GM18511 (cell line): ENCODE data around the gene ACOXL.

ENCODE experiments used
- ATAC-seq: cut with Tn5 transposase; IDR thresholded peaks from one replicate; pipeline ENCODE4 v1.9.1; 2021; ENCODE audit warnings: mild to moderate bottlenecking, moderate library complexity; ENCODE audit not compliant: unreplicated experiment

Gene ACOXL

DNA sequence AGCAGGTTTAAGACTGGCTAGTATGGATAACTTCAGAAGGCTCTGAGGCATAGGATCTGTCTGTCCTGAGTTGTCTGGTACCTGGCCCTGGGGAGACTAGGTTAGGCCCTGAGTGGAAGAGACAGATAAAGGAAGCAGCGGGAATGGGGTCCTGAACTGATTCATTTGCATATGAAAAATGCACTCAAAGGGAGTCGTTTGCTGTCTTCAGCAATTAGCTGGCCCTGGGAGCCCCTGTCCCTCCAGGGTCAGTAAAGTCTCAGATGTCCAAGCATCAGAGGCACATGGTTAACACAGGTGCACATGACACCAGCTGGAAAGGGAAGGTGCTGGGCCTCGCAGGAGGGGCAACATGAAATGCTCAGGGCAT is 172.4 kb downstream of the ACOXL start:
- no peak for ATAC-seq

DNA sequence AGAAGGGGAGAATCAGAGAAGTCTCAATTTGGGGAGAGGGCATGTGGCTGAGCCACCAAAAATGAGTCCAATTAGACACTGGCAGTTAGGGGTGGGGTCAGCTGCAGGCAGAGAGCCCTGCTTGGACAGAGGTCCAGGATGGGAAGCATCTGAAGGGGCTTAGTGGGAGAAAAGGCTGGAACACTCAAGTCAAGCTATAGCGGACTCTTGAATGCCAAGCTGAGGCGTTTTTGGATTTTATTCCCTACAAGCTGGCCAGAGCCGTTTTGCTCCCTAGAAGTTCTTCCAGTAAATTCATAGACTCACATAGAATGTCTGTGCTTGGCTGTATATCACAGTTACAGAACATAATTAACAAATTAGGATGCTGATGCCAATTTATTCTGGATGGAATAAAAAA is 172.8 kb downstream of the ACOXL start:
- no peak for ATAC-seq

DNA sequence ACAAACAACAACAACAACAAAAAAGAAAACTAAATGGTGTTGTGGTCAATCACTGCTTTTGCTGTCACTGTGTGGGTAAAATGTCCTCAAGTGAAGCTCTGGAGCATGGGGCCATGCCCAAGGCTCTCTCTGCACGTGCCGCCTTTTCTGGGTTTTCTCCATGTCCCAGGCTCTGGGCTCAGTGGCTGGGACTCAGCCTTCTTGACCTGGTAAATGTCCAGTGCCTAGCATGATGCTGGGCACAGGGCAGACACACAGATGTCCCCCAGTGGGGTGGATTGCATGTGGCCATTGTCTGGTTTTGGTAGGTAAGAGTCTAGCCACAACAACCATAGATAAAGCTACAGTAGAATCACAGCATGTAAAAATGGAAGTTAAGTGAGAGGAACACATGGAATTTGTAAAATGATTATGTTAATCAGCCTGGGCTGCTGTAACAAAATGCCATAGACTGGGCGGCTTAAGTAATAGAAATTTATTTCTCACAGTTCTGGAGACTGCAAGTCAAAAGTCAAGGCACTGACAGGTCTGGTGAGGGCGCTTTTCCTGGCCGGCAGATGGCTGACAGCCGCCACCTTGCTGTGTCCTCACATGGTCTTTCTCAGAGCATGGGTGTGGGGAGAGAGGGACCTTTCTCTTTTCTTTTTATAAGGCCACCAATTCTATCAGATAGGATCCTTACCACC is 174.4 kb downstream of the ACOXL start:
- ATAC-seq, result no peak

DNA sequence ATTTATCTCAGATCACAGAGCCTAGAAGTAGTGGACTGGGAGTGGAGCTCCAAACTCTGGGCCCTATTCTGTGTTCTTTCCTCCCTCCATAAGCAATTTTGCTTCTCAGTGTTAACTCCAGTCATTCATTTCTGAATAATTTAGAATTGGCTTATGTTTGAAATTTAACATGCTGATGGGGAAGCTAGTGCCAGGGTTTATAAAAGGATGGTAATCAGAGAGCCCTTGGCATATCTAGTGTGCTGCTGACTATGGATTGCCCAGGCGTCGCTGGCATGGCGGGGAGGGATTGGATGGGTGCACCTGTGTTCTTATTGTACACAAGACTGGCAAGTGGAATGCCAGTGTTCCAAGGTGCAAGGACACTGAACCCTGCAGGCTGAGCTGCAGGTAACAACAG is 177.1 kb downstream of the ACOXL start:
- ATAC-seq, result no peak

DNA sequence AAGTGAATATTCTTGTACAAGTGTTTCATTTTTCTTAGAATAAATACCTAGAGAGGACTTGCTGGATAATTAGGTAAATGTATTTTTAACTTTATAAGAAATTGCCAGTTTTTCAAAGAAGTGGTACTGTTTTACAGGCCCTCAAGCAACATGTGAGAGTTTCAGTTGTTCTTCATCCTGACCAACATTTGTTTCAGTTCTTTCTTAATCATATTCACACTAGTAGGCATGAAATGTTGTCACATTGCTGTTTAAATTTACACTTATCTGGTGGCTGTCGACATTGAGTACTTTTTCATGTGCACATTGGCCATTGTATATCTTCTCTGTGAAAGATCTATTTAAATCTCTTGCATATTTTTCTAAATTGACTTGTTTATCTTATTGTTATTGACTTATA is 178.1 kb downstream of the ACOXL start:
- ATAC-seq, result no peak

DNA sequence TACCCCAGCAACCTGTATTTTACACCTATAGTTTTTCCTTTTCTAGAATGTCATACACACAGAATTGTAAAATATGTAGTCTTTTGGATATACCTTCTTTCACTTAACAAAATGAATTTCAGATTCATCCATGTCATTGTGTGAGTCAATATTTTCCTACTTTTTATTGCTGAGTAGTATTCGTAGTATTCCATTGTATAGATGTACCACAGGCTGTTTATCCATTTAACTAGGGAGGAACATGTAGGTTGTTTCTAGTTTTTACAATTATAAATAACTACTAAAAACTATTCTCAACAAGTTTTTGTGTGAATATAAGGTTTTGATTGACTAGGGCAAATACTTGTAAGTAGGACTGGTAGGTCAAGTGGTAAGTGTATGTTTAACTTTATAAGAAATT is 187.4 kb downstream of the ACOXL start:
- ATAC-seq, result no peak

DNA sequence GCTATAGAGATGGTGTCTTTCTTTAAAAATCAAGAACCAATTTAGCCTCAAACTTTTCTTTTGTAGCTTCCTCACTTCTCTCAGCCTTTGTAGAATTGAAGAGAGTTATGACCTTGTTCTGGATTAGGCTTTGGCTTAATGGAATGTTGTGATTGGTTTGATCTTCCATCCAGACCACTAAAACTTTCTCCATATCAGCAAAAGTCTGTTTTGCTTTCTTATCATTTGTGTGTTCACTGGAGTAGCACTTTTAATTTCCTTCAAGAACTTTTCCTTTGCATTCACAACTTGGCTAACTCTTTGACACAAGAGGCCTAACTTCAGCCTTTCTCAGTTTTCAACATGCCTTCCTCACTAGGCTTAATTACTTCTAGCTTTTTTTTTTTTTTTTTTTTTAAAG is 193.1 kb downstream of the ACOXL start:
- no peak for ATAC-seq

DNA sequence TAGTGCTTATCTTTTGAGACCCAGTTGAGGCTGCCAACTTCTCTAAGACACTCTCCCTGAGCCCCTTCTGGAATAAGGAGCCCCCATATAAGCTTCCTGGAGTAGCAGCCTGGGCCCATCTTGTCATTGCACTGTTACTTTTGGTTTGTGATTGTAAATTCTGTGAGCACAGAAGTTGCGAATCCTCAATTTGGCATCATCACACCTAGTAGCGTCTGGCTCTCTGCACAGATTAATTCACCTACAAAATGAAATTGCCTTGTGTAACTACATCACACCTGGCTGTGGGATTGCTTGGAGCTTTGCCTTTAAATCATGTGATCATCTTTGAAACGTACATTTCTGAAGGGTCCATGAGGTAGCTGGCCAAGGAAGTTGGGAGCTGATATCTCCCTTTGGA is 195.2 kb downstream of the ACOXL start:
- ATAC-seq, result no peak

DNA sequence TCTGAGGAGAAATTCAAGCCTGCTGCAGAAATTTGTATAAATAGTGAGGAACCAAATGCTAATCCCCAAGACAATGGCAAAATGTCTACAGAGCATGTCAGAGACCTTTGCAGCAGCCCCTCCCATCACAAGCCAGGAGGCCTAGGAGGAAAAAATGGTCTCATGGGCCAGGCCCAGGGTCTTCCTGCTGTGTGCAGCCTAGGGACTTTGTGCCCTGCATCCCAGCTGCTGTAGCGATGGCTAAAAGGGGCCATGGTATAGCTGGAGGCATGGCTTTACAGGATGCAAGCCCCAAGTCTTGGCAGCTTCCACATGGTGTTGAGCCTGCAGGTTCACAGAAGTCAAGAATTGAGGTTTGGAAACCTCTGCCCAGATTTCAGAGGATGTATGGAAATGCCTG is 197.2 kb downstream of the ACOXL start:
- no peak for ATAC-seq

DNA sequence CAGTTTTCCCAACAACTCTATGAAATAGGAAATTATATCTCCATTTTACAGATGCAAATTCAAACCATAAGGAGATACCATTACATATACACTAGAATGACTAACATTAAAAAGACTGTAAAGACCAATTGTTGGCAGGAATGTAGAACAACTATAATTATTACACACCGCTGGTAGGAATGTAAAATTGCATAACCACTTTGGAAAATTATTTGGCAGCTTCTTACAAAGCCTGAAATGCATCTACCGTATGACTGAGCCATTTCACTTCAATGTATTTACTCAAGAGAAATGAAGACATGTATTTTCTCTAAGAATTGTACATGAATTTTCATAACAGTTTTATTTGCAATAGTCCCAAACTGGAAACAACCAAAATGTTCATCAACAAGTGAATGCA is 199.3 kb downstream of the ACOXL start:
- ATAC-seq, result no peak

DNA sequence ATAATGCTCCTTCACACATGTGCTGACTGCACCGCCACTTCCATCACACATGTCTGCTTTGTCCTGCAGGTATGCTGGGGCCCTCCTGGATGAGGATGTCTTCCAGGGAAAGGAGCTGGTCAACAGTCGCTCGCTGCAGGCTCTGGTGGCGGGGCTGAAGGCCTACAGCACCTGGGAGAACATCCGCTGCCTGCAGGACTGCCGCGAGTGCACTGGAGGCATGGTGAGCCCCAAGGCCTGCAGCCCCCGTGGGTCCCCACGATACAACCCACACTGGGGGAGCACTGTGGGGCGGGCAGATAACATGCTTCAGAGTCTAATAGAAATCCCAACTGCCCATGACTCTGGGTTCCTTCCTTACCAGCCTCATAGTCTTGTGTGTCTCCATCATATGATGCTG is 201.0 kb downstream of the ACOXL start:
- no peak for ATAC-seq

DNA sequence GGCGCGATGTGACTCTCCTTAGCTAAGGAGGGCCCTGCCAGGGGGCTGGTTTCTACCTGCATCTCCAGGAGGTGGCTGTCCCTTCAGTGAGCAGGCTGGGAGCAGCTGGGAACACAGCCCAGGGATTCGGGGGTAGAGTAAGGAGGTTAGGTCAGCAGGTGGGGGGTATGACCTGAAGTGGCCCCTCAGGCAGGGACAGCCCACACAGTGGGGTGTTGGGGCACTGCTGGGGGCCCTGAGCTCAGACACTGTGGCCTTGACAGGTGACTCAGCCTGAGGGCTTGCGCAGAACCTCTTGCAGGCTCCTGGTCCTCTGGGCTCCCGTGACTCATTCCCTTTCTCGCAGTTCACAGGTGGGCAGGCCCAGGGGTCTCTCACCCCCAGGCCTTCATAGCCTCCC is 202.6 kb downstream of the ACOXL start:
- no peak for ATAC-seq

DNA sequence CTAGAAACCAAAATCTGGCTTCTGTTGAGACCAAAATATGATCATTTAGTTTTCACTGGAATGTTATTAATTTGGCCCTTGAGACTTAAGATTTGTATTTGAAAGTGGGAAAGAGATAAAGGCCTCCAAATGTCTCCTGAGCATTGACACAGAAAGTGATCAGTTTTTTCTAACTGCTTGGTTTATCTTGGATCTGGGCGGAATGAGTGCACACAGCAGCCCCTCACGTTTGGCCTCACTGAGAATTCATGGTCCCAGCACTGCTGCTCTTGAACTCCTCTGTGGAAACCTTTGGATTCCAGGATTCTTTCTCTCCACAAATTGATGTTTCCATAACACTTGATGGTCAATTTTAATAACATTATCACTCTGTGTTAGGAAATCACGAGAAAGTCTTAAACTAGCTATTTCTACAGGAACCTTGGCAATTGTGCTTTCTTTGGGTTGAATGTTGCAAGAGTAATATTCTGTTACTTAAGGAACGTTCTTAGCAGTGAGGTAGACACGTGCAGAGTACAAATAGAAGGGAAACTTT is 208.1 kb downstream of the ACOXL start:
- no peak for ATAC-seq

DNA sequence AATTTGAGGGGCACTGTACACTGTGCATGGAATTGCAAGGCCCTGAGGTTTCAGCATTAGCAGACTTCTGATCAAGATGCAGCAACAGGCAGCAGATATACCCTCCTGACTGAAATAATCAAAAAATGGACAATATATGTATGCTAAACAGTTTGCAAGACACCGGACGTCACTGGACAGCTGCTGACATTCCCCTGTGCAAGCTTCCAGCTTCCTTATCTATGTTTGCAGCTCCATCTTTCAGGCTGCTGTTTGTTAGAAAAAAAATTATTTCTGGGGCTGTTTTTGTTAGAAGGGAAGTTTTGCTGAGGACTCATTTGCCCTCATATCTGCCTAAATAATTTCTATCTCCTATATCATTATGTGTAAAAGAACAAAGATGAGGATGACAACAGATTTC is 208.9 kb downstream of the ACOXL start:
- ATAC-seq, result no peak

DNA sequence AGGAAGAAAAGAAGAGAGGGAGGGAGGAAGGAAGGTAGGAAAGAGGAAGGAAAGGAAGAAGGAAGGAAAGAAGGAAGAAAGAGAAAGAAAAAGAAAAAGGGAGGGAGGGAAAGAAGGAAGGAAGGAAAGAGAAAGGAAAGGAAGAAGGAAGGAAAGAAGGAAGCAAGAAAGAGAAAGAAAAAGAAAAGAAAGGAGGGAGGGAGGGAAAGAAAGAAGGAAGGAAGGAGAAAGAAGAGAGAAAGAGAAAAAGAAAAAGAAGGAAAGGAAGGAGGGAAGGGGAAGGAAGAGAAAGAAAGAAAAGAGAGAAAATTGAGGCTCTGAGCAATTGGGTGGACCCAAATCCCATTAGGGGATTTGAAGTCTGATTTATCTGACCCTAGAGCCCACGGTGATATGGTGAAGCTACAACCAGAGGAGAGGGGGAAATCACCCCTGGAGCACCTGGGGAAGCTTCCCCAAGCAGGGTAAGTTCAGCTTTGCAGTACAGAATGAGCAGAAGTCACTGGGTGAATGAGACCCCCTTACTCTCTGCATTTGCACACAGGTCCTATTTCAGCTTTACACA is 210.8 kb downstream of the ACOXL start:
- ATAC-seq, result no peak

DNA sequence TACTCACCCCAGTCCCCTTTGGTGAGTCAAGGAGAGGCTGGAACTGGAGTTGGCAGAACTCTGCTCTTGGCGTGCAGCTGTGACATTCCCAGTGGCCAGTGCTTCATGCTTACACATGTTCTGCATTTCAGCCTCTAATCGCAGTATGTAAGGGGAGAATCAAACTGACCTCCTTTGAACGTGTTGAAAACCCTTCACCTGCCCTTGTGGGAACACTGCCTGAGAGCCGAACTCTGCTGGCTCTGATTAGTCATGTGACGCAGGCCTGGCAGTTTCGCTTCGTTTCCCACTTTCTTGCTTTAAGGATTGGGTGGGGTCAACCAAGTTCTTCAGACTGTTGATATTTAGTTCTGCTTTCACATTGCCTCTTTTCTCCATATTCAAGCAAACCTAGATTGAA is 214.5 kb downstream of the ACOXL start:
- ATAC-seq, result no peak

DNA sequence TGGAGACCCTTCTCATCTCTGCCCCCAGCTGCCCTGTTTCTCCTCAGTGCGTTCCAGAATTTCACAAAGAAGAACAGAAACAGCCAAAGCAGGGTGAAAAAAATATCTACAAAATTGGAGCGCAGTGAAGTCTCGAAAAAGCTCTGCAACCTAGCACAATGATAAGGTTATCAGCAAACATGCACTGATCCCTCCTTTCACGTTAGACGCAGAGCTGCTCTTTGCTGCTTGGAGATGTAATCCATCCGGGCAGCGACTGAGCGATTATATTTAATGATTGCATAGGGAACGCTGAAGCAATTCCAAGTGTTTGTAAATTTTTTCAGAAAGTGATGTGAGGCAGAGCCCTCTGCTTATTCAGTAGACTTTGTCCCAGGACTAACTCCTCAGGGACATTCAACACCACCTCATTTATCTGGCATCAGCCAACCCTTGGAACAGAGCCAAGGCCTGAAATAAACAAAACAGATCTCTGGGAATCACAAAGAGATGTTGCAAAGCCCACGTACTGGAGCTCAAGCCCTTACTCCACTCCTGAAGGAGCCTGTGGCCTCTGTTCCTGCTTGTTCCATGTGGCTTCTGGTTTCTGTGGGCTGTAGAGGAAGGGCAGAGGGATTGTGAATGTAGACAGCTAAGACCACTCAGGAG is 215.8 kb downstream of the ACOXL start:
- no peak for ATAC-seq

DNA sequence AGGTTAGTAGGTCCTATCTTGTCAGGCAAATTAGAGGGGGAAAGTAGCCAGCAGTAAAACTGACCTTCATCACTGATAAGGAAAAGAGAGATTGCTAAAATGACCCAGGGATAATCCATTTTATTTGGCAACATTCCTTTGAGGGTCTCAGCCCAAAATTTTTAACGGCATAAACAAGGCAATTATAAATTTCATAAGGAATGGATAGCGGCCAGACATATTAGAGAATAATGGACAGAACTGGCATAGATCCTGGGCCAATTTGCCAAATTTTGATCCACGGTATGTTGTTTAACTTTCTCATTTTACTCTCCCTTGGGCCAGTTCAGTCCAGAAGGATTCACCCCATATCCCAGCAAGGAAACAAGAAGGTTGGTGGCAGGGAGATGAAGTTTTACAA is 217.9 kb downstream of the ACOXL start:
- ATAC-seq, result no peak

DNA sequence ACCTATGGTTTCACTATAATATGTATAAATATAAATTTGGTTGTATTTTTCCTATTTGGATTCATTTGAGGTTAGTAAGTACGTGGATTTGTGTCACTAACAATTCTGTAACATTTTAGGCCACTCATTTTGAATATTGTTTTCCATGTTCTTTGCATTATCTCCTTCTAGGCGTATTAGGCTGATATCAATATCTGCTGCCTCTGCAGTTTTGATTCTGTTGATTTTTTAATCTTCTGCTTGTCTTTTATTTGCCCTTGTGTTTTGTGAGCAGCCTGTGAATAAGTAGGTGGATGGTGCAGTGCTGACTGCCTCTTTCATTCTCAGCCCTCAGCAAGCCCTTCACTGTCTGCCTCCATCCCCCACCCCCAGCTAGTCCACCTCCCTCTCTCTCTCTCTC is 222.7 kb downstream of the ACOXL start:
- ATAC-seq, result no peak

DNA sequence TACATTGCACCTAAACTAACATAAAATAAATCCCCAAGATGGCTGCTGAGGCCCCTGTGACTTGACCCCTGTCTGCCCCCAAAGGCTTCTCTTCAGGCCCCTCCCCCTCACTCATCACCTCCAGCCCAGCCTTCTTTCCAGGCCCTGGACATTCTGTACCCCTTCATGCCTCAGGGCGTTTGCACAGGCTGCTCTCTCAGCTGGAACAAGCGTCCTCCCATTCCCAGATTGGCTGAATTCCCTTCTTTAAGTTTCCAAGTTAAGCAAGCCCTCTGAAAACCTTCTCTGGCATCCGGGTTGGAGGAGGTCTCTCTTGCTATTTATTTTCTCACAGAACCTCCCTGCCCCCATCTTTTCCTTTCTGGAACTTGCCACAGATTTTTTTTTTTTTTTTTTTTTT is 223.2 kb downstream of the ACOXL start:
- no peak for ATAC-seq

DNA sequence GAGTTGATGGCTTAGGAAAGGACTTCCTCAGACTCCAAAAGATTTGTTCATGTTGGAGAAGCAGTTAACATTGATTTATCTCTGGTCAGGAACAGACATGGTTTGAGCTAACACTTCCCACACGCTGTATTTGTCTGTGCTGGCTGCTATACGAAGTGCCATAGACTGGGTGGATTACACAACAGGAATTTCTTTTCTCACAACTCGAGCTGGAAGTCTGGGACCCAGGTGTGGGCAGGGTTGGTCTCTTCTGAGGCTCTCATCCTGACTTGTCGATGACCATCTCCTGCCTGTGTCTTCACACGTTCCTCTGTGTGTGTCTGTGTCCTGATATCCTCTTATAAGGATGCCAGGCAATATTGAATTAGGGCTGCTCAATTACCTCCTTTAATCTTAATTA is 224.9 kb downstream of the ACOXL start:
- ATAC-seq, result no peak

DNA sequence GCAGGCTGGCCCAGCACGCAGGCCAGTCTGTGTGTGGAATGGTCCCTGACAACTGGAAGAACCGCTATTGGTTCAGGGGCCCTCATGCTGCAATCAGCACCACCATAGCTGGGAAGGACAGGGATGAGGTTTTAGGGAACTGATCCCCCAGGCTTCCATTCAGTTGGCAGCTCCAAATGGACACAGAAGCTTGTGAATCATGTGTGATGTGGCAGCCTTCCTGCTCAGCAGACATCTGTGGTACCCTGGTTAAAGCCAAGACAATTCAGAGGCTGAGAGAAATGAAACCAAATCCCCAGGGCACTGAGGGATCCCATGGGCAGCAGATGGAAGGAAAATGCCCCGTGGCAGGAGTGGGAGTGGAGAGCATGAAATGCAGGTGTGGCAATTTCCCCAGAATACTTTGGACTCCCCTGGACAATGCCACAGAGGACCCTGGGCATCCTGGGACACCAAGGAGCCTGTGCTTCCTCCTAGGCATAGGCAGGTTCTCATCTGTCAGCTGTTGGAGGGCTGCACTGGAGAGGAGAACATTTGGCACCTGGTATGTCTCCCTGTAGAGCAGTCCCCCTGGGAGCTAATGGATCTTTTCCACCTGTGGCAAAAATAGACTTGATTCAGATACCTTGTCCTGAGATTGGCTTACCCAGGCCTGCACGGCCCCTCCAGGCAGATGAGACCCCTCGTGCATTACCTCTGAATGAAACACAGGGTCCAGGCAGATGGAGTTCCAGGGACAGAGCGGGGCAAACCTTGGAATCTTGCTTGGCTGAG is 226.2 kb downstream of the ACOXL start:
- ATAC-seq, result no peak
